ENCODE results near the gene BEST1.

GRCh38 chr11:61949169-61950034, 749 bp upstream of the BEST1 start:
- TF ChIP-seq CTCF (conservative IDR thresholded peaks at IDR 0.05) (no peak), EZH2 (IDR thresholded peaks at IDR 0.05; ENCODE audit: low read depth) (no peak)

Data from PC-9 (cell line).